HG03025 (cell line): ENCODE data around the gene DIP2C.
"Not testable (repeated sequence)": the region's sequence is repeated elsewhere in the genome, so short reads cannot be mapped to it uniquely, and the experiment has no call there.

Experiments used
- ATAC-seq: cut with Tn5 transposase; IDR thresholded peaks from one replicate; pipeline ENCODE4 v1.9.1; 2021; ENCODE audit warnings: mild to moderate bottlenecking, moderate library complexity; ENCODE audit not compliant: unreplicated experiment, low FRiP score

DIP2C gene

GRCh38 chr10:584497-585290 is 104.8 kb downstream of the DIP2C start:
- not testable (repeated sequence) for ATAC-seq

GRCh38 chr10:583433-583832 is 106.0 kb downstream of the DIP2C start:
- ATAC-seq, result no peak

GRCh38 chr10:581776-582330 is 107.6 kb downstream of the DIP2C start:
- ATAC-seq, result no peak

GRCh38 chr10:580778-581177 is 108.7 kb downstream of the DIP2C start:
- no peak for ATAC-seq

- ATAC-seq, result no peak
These were observed 113.4 kb downstream of the DIP2C start for GRCh38 chr10:576130-576465.

GRCh38 chr10:575402-576129 is 113.9 kb downstream of the DIP2C start:
- no peak for ATAC-seq

- ATAC-seq, result no peak
These were observed 116.8 kb downstream of the DIP2C start for GRCh38 chr10:572696-573095.

GRCh38 chr10:571688-572451 is 117.6 kb downstream of the DIP2C start:
- no peak for ATAC-seq

- ATAC-seq, result no peak
These were observed 118.3 kb downstream of the DIP2C start for GRCh38 chr10:571166-571565.

GRCh38 chr10:570628-571163 is 118.8 kb downstream of the DIP2C start:
- ATAC-seq, result no peak

- no peak for ATAC-seq
These were observed 119.4 kb downstream of the DIP2C start for GRCh38 chr10:569961-570627.

GRCh38 chr10:568848-569247 is 120.6 kb downstream of the DIP2C start:
- ATAC-seq, result no peak

GRCh38 chr10:567869-568268 is 121.6 kb downstream of the DIP2C start:
- no peak for ATAC-seq

GRCh38 chr10:566241-566885 is 123.1 kb downstream of the DIP2C start:
- no peak for ATAC-seq

GRCh38 chr10:565676-566075 is 123.8 kb downstream of the DIP2C start:
- ATAC-seq, result no peak

GRCh38 chr10:565146-565545 is 124.3 kb downstream of the DIP2C start:
- no peak for ATAC-seq

GRCh38 chr10:563827-564226 is 125.6 kb downstream of the DIP2C start:
- ATAC-seq, result no peak

- ATAC-seq, result no peak
These were observed 127.3 kb downstream of the DIP2C start for GRCh38 chr10:562142-562541.

GRCh38 chr10:561721-562120 is 127.7 kb downstream of the DIP2C start:
- no peak for ATAC-seq
